GM19099 (cell line): ENCODE data around the gene C5orf63.
A peak's percentile ranks its signal among the peaks of the same experiment; 100 is the strongest.

Source experiments
- POLR2A ChIP-seq: IDR thresholded peaks from 3 replicates; pipeline ENCODE4 v1.6.1; 2011; ENCODE audit warnings: low read depth; ENCODE audit not compliant: insufficient read length; ENCODE audit errors: extremely low read depth

The C5orf63 gene

GRCh38 chr5:127072861-127073846, at the start of gene C5orf63:
C5orf63 (minus strand) TSS chr5:127073502; CDS start chr5:127058995, 14,507 bp downstream.
- peak; percentile 77 for TF ChIP-seq POLR2A

GRCh38 chr5:127112347-127112864, 39.1 kb upstream of the C5orf63 start:
- TF ChIP-seq POLR2A, result no peak

- TF ChIP-seq POLR2A, result no peak
Measured at GRCh38 chr5:127111112-127111511, 37.8 kb upstream of the C5orf63 start.

- TF ChIP-seq POLR2A, result no peak
Measured at GRCh38 chr5:127101935-127102334, 28.6 kb upstream of the C5orf63 start.

GRCh38 chr5:127101533-127101932, 28.2 kb upstream of the C5orf63 start:
- TF ChIP-seq POLR2A, result no peak

- no peak for TF ChIP-seq POLR2A
Measured at GRCh38 chr5:127098241-127098640, 24.9 kb upstream of the C5orf63 start.

- TF ChIP-seq POLR2A, result no peak
Measured at GRCh38 chr5:127097278-127097677, 24.0 kb upstream of the C5orf63 start.

DNA sequence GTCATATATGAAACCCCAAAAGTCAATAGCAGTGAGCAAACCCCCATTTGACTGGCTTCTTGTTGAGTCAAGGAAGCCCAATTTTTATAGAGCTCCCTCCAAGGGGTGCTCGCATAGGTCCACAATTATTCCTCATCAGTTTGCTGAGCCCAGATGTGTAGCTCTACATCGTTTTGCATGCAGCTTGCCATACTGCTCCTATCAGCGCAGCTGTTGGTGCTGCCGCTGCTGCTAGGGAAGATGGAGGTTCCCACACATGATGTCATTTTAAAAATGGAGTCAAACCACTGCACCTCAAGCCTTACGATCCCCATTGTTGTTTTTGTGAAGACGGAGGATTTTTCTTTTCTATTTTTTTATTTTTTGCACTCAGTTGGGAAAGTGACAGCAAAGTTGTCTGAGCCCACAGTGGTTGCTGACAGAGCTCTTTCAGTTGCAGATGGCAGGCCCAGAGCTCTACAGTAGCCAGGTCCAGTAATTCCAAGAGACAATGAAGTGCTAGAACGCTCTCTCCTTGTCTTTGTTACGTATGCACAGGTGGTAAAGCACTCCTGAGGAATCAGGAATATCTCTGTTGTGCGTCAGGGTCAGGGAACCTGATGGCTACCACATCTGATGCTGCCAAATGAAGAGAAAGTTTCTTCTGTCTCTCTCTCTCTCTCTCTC, 23.2 kb upstream of the C5orf63 start:
- no peak for TF ChIP-seq POLR2A

GRCh38 chr5:127094161-127094814, 21.0 kb upstream of the C5orf63 start:
- no peak for TF ChIP-seq POLR2A

DNA sequence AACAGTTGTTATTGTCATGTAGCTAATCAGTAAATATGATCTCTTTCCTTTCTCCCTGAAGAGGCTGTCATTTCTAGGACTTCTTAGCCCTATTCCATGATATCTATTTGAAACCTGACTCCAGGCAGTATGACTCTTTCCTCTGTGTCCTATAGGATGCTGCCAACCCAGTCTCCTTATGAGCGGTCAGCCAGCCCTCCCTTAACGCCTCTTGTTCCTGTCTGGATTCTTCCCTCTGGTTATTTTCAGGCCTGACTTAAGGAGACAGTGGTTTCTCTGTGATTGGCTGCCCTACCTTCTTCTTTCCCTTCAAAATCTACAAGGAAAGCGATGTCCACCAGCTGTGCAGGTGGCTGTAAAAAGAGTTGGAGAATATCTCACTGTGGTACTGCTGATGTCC, 19.4 kb upstream of the C5orf63 start:
- no peak for TF ChIP-seq POLR2A

DNA sequence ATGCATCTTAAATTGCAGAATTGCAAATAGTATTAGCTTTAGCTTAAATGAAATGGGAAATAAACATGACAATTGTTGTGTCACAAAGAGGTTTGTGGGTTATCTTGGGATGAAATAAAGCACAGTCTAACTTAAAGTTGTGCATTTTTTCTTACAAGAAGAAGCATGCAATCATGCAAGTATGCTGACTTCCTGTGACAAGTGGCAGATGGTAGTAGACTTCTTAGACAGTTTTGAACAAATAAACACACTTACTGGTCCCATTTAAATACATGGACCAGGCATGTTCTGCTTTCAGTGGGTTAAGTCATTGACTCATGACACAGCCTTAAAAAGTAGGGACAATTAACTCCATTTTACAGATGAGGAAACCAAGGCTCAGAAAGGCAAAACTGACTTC, 15.9 kb upstream of the C5orf63 start:
- no peak for TF ChIP-seq POLR2A

GRCh38 chr5:127088251-127088650, 14.9 kb upstream of the C5orf63 start:
- TF ChIP-seq POLR2A, result no peak

- TF ChIP-seq POLR2A, result no peak
Measured at GRCh38 chr5:127086589-127086988, 13.3 kb upstream of the C5orf63 start.

GRCh38 chr5:127085796-127086195, 12.5 kb upstream of the C5orf63 start:
- TF ChIP-seq POLR2A, result no peak

DNA sequence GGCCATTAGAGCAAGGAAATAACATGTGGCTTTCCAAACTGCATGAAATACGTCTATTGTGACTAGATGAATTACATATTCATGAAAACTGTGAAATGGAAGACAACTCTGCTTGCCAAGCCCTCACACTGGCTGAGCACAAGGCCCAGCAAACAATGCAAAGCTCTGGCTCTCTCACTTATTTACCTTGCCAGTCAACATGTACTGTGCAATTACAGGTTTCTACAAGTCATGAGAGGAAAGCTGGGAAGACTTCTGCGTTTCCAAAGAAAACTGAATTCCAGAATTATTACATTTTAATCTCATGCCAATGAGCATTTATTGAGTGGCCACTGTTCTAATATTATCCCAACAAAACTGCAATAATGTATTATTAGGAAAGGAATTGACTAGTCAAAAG, 12.1 kb upstream of the C5orf63 start:
- TF ChIP-seq POLR2A, result no peak
